Activated T-helper 9 cell treated with anti-CD3 and anti-CD28 coated beads, Interleukin-2, amount 50 U/mL, for 16 hours (primary cell): ENCODE measurements around the gene RAB30.
"Not testable (repeated sequence)": the region's sequence is repeated elsewhere in the genome, so short reads cannot be mapped to it uniquely, and the experiment has no call there.

Experiments used
- DNase-seq: peaks from one replicate; pipeline ENCODE4 v3.0.0-alpha.2; 2020; ENCODE audit warnings: low read depth

Gene RAB30

DNA sequence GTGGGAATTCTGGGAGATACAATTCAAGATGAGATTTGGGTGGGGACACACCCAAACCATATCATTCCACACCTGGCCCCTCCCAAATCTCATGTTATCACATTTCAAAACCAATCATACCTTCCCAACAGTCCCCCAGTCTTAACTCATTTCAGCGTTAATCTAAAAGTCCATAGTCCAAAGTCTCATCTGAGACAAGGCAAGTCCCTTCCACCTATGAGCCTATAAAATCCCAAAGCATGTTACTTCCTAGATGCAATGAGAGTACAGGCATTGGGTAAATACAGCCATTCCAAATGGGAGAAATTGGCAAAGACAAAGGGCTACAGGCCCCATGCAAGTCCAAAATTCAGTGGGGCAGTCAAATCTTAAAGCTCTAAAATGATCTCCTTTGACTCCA lies 128.3 kb downstream of the RAB30 start:
- DNase-seq: not testable (repeated sequence)

GRCh38 chr11:82942376-82942775 lies 129.3 kb downstream of the RAB30 start:
- no peak for DNase-seq

DNA sequence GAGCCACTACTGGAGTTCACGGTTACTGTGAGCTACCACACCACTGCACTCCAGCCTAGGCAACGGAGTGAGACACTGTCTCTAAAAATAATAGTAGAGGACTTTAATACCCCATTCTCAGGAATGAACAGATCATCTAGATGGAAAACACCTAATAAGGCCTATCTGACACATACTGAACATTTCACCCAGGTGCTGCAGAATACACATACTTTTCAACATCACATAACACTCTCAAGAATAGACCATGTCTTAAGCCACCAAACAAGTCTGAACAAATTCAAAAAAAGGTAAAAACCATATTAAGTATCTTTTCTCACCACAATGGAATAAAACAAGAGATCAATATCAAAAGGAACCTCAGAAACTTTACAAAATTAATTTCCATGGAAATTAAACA lies 132.2 kb downstream of the RAB30 start:
- no peak for DNase-seq

GRCh38 chr11:82937554-82937953 lies 134.1 kb downstream of the RAB30 start:
- DNase-seq: no peak

- no peak for DNase-seq
Measured at GRCh38 chr11:82936261-82936660, 135.4 kb downstream of the RAB30 start.

- no peak for DNase-seq
Measured at GRCh38 chr11:82932564-82932963, 139.1 kb downstream of the RAB30 start.

DNA sequence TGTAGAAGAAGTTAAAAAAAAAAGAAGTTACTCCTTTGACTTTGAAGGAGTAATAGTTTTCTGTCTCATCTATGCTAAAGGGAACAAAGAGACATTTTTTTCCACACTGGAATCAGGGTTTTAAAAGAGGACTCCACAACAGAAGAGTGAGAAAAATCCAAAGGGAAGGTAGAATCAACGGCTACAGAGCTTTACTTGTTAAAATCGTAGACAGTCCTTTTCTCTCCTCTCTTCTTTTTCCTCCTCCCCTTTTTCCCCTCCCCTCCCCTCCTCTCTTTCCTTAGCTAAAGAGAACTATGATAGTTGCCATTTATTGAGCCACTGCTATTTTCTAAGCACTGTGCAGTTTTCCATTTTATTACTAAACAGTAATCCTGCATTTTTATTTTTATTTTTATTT lies 141.0 kb downstream of the RAB30 start:
- DNase-seq: no peak

- no peak for DNase-seq
Measured at GRCh38 chr11:82930229-82930628, 141.5 kb downstream of the RAB30 start.

DNA sequence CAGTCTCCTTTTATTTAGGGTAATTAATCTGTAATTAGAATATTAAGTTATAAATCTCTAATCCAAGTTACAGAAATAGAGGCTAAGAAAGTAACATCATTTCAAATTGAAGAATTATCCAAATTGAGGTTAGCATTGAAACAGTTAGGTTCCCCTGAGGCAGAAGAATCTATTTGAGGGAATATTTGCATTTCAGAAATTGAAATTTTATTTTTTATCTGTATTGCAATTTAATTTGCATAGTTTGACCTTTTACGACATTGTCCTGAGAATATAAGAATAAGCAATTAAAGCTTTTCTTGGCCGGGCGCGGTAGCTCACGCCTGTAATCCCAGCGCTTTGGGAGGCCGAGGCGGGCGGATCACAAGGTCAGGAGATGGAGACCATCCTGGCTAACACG lies 142.6 kb downstream of the RAB30 start:
- no peak for DNase-seq

GRCh38 chr11:82927264-82927880 lies 144.3 kb downstream of the RAB30 start:
- DNase-seq: no peak

- DNase-seq: no peak
Measured at GRCh38 chr11:82924522-82925224, 147.0 kb downstream of the RAB30 start.
